Smooth muscle cell (in vitro differentiated cells): ENCODE data around the gene TMX4. TPM values are rescaled to one million over a fixed set of nuclear protein-coding genes. Genes with fewer than 3 reads are reported as not detected.
"Not testable (repeated sequence)": the region's sequence is repeated elsewhere in the genome, so short reads cannot be mapped to it uniquely, and the experiment has no call there.

ENCODE experiments used
- DNase-seq: peaks from one replicate; lab custom pipeline; 2025; ENCODE audit not compliant: unreplicated experiment; lab: John Stamatoyannopoulos, UW
- H2AFZ ChIP-seq: fragments of 200-600 bp; sonication (generic); 2 replicates; pipeline ENCODE4 v1.6.0; 2016; ENCODE audit warnings: antibody characterized with exemption, low read depth, mild to moderate bottlenecking
- H3F3A ChIP-seq: fragments of 200-600 bp; sonication (generic); 2 replicates; pipeline ENCODE4 v1.6.0; 2017; ENCODE audit warnings: antibody characterized with exemption, low read depth
- H3K27ac ChIP-seq: fragments of 200-600 bp; sonication (generic); 2 replicates; pipeline ENCODE4 v1.5.1; 2016; ENCODE audit warnings: low read depth, mild to moderate bottlenecking
- H3K27me3 ChIP-seq: fragments of 200-600 bp; sonication (generic); 2 replicates; pipeline ENCODE4 v1.6.1; 2016; ENCODE audit warnings: low read depth, mild to moderate bottlenecking
- H3K36me3 ChIP-seq: fragments of 200-600 bp; sonication (generic); 2 replicates; pipeline ENCODE4 v1.5.1; 2016; ENCODE audit warnings: low read depth
- H3K4me1 ChIP-seq: fragments of 200-600 bp; sonication (generic); 2 replicates; pipeline ENCODE4 v1.5.1; 2016; ENCODE audit warnings: low read depth
- H3K4me2 ChIP-seq: fragments of 200-600 bp; sonication (generic); 2 replicates; pipeline ENCODE4 v1.6.0; 2016; ENCODE audit warnings: mild to moderate bottlenecking
- H3K4me3 ChIP-seq: fragments of 200-600 bp; sonication (generic); 2 replicates; pipeline ENCODE4 v1.5.1; 2016; ENCODE audit warnings: mild to moderate bottlenecking
- H3K79me2 ChIP-seq: fragments of 200-600 bp; sonication (generic); 2 replicates; pipeline ENCODE4 v1.6.0; 2016; ENCODE audit warnings: low read depth, mild to moderate bottlenecking
- H3K9ac ChIP-seq: fragments of 200-600 bp; sonication (generic); 2 replicates; pipeline ENCODE4 v1.6.0; 2016; ENCODE audit warnings: low read depth
- H3K9me3 ChIP-seq: fragments of 200-600 bp; sonication (generic); replicated peaks from 2 replicates; pipeline ENCODE4 v1.5.1; 2016; ENCODE audit warnings: low read depth
- H4K20me1 ChIP-seq: fragments of 200-600 bp; sonication (generic); 2 replicates; pipeline ENCODE4 v1.6.0; 2016; ENCODE audit warnings: low read depth
- WGBS: methylation state at CpG from one replicate; pipeline ENCODE4 v1.1.7; 2016; ENCODE audit warnings: low lambda C conversion rate; 5-methylcytosine and 5-hydroxymethylcytosine counted together
- polyA plus RNA-seq: library from polyadenylated mRNA; unstranded; fragments of >200 nt; fragmentation: Nextera tagmentation; extraction: Ambion mirVana; gene quantifications from 2 replicates; pipeline ENCODE4 v1.2.1, GENCODE V29; 2016
- total RNA-seq: library from RNA; depleted of rRNA; stranded (reverse); fragments of >200 nt; gene quantifications from 2 replicates; pipeline ENCODE4 v1.2.3, GENCODE V29; 2014
- TF ChIP-seq, protein P1 (sequence below): fragments of 200-600 bp; sonication (generic); IDR thresholded peaks from 2 replicates; pipeline ENCODE4 v1.5.1; 2017; ENCODE audit warnings: borderline replicate concordance, mild to moderate bottlenecking, antibody characterized with exemption; ENCODE audit not compliant: insufficient read depth, poor library complexity, severe bottlenecking

The TMX4 gene
- total and polyA plus RNA-seq, 2 experiments from 2014 or later, result 13.9 to 14.1 TPM

DNA sequence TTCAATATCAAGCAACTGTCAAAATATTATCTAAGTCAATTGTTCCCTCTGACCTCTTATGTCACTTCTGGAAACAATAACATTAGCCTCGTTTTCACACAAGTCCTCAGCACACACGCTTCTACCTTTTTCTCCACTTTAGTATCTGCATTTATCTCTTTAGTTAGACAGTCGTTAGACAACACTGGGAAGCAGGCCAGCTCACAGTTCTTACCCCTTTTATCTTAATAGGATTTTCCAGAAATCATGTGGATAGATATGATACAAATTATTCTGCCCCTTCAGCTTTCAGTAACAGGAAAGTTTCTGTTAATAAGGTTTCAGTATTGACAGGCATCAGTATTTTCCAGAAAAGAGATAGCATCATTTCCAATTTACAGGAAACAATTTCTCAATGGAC, 53.4 kb downstream of the TMX4 start:
- Histone ChIP-seq H3K9ac (no peak overlapping the region), H3K79me2 (no peaks in the 10 kb centered on the region), H3K27ac (no peak overlapping the region), H2AFZ (no peak overlapping the region), H3K9me3 (no peaks in the 10 kb centered on the region), H3K27me3 (no peaks in the 10 kb centered on the region), H3K36me3 (no peaks in the 10 kb centered on the region), H3K4me2 (no peak overlapping the region), H3K4me3 (no peak overlapping the region), H3K4me1 (no peaks in the 10 kb centered on the region), H3F3A (no peaks in the 10 kb centered on the region), H4K20me1 (no peaks in the 10 kb centered on the region)
- WGBS, result 65% methylated on average over 3 of the region's 3 CpGs
- TF ChIP-seq, protein P1, sequence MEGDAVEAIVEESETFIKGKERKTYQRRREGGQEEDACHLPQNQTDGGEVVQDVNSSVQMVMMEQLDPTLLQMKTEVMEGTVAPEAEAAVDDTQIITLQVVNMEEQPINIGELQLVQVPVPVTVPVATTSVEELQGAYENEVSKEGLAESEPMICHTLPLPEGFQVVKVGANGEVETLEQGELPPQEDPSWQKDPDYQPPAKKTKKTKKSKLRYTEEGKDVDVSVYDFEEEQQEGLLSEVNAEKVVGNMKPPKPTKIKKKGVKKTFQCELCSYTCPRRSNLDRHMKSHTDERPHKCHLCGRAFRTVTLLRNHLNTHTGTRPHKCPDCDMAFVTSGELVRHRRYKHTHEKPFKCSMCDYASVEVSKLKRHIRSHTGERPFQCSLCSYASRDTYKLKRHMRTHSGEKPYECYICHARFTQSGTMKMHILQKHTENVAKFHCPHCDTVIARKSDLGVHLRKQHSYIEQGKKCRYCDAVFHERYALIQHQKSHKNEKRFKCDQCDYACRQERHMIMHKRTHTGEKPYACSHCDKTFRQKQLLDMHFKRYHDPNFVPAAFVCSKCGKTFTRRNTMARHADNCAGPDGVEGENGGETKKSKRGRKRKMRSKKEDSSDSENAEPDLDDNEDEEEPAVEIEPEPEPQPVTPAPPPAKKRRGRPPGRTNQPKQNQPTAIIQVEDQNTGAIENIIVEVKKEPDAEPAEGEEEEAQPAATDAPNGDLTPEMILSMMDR, result no peak
- DNase-seq, result no peak

GRCh38 chr20:7959484-7959883, 60.1 kb downstream of the TMX4 start:
- Histone ChIP-seq H2AFZ (no peak overlapping the region), H3K4me3 (no peak overlapping the region), H3K4me2 (no peak overlapping the region), H3K9me3 (no peaks in the 10 kb centered on the region), H4K20me1 (no peaks in the 10 kb centered on the region), H3K4me1 (no peaks in the 10 kb centered on the region), H3K27me3 (no peaks in the 10 kb centered on the region), H3F3A (no peaks in the 10 kb centered on the region), H3K9ac (no peak overlapping the region), H3K36me3 (no peaks in the 10 kb centered on the region), H3K79me2 (no peaks in the 10 kb centered on the region), H3K27ac (no peak overlapping the region)
- DNase-seq, result no peak
- TF ChIP-seq, protein P1, result no peak
- WGBS, result 58% methylated on average over 1 of the region's 1 CpG

GRCh38 chr20:7956561-7956960, 63.0 kb downstream of the TMX4 start:
- 83% methylated on average over 9 of the region's 9 CpGs for WGBS
- not testable (repeated sequence) for H3K4me3 ChIP-seq, H3K4me2 ChIP-seq, H3K27me3 ChIP-seq, H3K79me2 ChIP-seq, H3K9me3 ChIP-seq, H3K9ac ChIP-seq, DNase-seq, H4K20me1 ChIP-seq, H3K4me1 ChIP-seq, H2AFZ ChIP-seq, H3F3A ChIP-seq, H3K36me3 ChIP-seq, H3K27ac ChIP-seq

DNA sequence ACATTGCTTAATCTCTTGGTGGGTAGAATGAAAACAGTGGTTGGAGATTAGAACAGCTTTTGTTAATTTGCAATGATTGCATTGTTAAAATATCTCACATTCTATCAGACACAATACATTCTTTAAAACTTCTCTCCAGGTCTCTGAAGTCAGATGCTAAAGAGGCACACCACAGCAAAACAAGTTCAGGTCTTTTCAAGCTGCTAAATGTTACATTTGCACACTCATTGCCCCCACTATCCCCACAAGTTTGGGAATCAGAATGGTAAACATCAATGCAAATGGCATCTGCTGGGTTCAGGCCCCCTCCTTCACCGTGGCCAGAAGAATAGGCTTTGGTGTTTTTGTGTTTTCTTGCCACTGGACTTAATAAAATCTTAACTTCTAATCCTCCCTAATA, 69.2 kb downstream of the TMX4 start:
- no peaks in the 10 kb centered on the region for H3K9me3 ChIP-seq
- no peak overlapping the region for H3K9ac ChIP-seq
- no peak overlapping the region for H3K4me2 ChIP-seq
- no peaks in the 10 kb centered on the region for H3F3A ChIP-seq
- TF ChIP-seq, protein P1, result no peak
- H3K79me2 ChIP-seq, result no peaks in the 10 kb centered on the region
- no peak overlapping the region for H3K4me3 ChIP-seq
- no peaks in the 10 kb centered on the region for H4K20me1 ChIP-seq
- H3K27ac ChIP-seq, result no peak overlapping the region
- DNase-seq, result no peak
- no peaks in the 10 kb centered on the region for H3K36me3 ChIP-seq
- 81% methylated on average over 1 of the region's 1 CpG for WGBS
- no peaks in the 10 kb centered on the region for H3K27me3 ChIP-seq
- no peak overlapping the region for H2AFZ ChIP-seq
- H3K4me1 ChIP-seq, result no peaks in the 10 kb centered on the region
